KG1 (cell line): ENCODE data around the gene BLACAT1.
"Not testable (repeated sequence)": the region's sequence is repeated elsewhere in the genome, so short reads cannot be mapped to it uniquely, and the experiment has no call there.

Source experiments
- DNase-seq: peaks from one replicate; lab custom pipeline; 2025; lab: John Stamatoyannopoulos, UW

Gene BLACAT1

GRCh38 chr1:205407970-205408369 lies 47.9 kb downstream of the BLACAT1 start:
- no peak for DNase-seq

GRCh38 chr1:205406252-205406651 lies 49.6 kb downstream of the BLACAT1 start:
- DNase-seq, result not testable (repeated sequence)
